H7 (cell line): Measurements from ENCODE around the gene GRIA2. TPM values are rescaled to one million over a fixed set of nuclear protein-coding genes. Genes with fewer than 3 reads are reported as not detected.
"Not testable (repeated sequence)": the region's sequence is repeated elsewhere in the genome, so short reads cannot be mapped to it uniquely, and the experiment has no call there.

Source experiments
- DNase-seq: peaks from one replicate; pipeline ENCODE4 v3.0.0; 2012
- H3K27me3 ChIP-seq: 2 replicates; pipeline ENCODE4 v1.6.0; 2011; ENCODE audit warnings: mild to moderate bottlenecking, low read length; ENCODE audit not compliant: control insufficient read depth, insufficient read depth
- H3K36me3 ChIP-seq: replicated peaks from 2 replicates; pipeline ENCODE4 v1.5.1; 2011; ENCODE audit warnings: low read length; ENCODE audit not compliant: control insufficient read depth, insufficient read depth
- H3K4me3 ChIP-seq: 2 replicates; pipeline ENCODE4 v1.5.1; 2011; ENCODE audit warnings: low read depth, mild to moderate bottlenecking, control low read depth, low read length, moderate library complexity; ENCODE audit not compliant: insufficient read depth
- total RNA-seq: library from RNA; depleted of rRNA; stranded (reverse); fragments of >200 nt; shearing (Covaris generic); gene quantifications from 2 replicates; pipeline ENCODE4 v1.2.3, GENCODE V29; 2014

The GRIA2 gene
- total RNA-seq, 1 experiment from 2014 or later = not detected

DNA sequence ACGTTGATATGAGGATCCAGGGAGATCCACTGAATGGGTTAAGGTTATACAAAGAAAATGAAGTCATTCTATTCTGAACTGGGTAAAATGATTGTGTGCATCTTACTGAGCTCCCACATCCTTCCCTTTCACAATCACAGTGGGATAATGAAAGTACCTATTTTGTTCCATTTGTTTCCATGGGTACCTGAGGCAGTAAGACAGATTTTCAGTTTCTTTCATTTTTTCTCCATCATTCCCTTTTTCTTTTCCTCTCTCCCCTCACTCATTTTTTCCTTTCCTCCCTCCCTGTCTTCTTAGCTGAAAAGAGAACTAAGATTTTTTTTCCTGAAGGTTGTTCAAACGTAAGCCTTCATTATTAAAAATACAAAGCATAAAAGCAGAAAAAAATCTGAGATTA is 4.6 kb downstream of the GRIA2 start:
- Histone ChIP-seq H3K27me3 (peaks cover 43% of the 10 kb centered on the region), H3K36me3 (no peaks in the 10 kb centered on the region), H3K4me3 (no peak overlapping the region)
- no peak for DNase-seq

DNA sequence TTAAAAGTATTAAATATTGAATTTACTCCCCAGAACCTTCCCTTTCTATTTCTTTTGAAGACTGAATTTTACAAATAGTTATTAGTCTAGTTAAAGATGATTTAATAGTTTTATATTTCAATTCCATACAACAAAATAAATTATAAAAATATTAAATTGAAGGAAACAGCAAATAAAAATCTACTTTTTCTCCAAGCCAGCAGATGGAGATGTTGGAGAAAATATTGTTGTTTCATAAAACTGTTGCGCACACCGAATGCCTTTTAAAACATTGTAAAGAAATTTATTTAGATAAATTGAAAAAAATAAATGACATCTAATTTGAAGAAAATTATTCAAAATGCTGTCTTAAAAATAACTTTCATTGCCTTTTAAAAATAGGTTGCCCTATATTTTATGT is 5.5 kb downstream of the GRIA2 start:
- H3K4me3 ChIP-seq = no peak overlapping the region
- no peaks in the 10 kb centered on the region for H3K36me3 ChIP-seq
- peaks cover 36% of the 10 kb centered on the region for H3K27me3 ChIP-seq
- DNase-seq = no peak

DNA sequence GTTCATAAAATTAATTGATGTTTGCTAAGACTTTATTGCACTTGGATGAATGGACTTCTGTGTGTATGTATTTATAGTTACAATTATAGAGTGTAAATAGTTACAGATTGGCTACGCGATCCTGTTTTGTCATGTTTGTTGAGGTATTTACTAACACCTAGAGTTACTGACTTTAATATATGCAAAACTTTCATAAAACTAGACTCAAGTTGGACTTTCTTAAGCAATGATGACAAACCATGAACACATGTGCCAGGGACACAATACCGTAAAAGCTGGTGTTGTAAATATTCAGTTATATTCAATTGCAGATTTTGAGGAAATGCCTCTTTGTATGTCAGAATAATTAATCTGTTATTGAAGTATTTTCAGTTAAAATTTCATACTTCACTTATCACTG is 6.1 kb downstream of the GRIA2 start:
- no peak for DNase-seq
- Histone ChIP-seq H3K36me3 (no peaks in the 10 kb centered on the region), H3K27me3 (peaks cover 30% of the 10 kb centered on the region), H3K4me3 (no peak overlapping the region)

DNA sequence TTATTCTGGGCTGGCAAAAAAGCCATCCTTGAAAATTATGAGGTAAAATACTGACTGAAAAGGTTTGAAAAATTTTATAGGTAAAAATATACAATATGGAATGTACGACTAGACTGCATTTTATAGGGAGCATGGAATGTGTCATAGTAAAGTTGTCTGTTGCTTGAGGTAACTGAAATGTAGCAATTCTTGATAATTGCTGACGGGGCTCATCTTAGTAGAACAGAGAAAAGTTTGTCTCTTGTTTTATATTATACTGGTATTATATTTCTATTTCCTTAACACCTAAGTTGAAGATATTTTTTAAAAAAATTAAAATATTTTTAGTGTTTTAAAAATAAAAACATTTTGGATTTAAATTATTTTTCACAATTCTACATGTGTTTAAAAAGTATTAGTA is 11.0 kb downstream of the GRIA2 start:
- no peak for DNase-seq
- H3K27me3 ChIP-seq = no peaks in the 10 kb centered on the region
- H3K4me3 ChIP-seq = no peak overlapping the region
- no peaks in the 10 kb centered on the region for H3K36me3 ChIP-seq

DNA sequence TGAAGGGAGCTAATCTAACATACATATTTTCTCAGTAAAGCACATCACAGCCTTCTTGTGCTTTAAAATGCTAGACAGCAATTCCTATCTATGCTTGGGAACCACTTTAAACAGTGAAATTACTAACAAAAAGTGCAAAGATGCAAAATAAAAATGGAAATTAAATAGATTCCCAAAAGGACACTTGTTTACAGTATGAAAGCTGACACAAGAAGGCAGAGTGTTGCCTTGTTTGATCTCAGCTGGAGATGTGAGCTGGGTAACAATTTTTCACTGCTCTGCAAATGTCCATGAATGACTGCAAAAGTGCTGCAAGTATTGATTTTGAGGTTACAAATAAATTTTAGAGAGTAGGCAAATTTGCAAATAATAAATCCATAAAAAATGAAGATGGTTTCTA is 22.3 kb downstream of the GRIA2 start:
- DNase-seq = no peak
- H3K36me3 ChIP-seq = no peaks in the 10 kb centered on the region

DNA sequence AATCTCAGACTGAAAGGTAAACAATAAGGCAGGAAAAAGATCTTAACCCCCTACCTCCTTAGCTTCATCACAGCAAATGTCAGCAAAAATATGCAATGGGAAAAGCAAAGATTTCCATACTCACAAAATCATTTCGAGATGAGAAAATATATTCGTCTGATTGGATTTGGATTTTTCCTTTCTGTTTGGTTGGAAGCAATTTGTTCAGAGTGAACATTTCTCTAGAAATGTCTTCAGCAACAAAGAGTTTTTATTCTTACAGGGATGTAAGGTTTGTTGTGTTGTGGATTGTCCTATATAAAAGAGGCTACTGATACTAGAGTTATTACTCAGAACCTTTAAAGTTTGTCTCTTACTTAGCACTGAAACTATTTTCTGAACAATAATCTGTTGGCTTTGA is 23.8 kb downstream of the GRIA2 start:
- no peak overlapping the region for H3K4me3 ChIP-seq
- DNase-seq = no peak
- H3K36me3 ChIP-seq = no peaks in the 10 kb centered on the region
- no peaks in the 10 kb centered on the region for H3K27me3 ChIP-seq

More for the DNA sequence above, 22.3 kb downstream of the GRIA2 start:
- Histone ChIP-seq H3K27me3 (no peaks in the 10 kb centered on the region), H3K4me3 (no peak overlapping the region)

DNA sequence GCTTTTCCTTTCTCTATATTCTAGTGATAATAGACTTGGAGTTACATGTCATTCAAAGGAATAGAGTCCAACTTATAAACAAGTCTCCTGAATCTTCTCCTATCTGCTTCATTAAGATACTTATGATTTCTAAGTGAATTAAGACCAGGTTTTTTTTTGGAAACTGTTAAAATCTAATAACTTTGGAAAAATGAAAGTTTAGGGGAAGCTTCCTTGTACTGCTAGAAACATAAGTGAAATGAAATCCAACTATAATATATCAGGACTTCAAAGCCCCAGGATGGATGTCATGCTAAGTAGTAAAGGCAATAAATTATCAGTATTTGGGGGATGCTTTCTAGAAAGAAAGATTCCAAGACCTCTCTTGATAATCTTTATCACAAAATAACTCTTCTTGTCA is 24.8 kb downstream of the GRIA2 start:
- Histone ChIP-seq H3K27me3 (no peaks in the 10 kb centered on the region), H3K4me3 (no peak overlapping the region), H3K36me3 (no peaks in the 10 kb centered on the region)
- no peak for DNase-seq

DNA sequence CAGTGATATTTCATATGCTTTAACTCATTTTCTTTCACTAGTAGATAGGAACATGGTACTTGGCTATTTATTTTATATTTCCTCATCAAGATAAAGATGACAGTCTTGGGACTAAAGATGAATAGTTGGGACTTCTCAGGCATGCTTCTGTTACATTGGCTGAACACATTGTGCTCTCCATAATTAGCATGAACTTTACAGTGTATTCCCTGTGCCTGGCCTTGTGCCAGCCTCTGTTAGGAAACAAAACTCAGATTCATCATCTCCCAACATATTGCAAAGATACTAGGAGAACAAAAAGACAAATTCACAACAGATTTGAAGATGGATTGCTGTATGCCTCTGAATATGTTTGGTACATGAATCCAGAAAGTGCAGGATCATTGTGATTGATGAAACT is 26.4 kb downstream of the GRIA2 start:
- Histone ChIP-seq H3K36me3 (no peaks in the 10 kb centered on the region), H3K4me3 (no peak overlapping the region), H3K27me3 (no peaks in the 10 kb centered on the region)
- no peak for DNase-seq

DNA sequence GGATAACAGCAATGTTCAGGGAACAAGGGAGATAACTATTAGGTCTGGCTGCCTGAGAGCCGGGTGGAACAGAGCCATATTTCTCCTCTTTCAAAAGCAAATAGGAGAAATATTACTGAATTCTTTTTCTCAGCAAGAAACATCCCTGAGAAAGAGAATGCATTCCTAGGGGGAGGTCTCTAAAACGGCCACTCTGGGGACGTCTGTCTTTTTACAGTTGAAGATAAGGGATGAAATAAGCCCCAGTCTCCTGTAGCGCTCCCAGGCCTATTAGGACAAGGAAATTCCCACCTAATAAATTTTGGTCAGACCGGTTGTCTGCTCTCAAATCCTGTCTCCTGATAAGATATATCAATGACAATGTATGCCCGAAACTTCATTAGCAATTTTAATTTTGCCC is 37.6 kb downstream of the GRIA2 start:
- not testable (repeated sequence) for DNase-seq, H3K27me3 ChIP-seq, H3K4me3 ChIP-seq, H3K36me3 ChIP-seq

DNA sequence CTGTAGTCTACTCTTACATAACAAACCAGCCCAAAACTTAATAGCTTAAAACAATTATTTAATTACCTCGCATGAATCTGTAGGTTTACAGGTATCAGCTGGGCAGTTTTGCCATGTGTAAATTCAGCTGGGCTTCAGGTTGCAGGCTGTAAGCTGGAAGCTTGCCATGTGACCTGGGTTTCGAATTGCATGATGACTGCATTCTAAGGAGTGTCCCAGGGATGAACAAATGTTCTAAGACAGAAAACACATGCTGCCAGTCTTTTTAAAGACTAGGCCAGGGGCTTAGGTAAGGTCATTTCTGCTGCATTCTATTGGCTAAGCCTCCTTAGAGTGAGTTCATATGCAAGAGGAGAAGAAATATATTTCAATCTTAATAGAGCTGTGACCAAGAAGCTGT is 44.8 kb downstream of the GRIA2 start:
- H3K27me3 ChIP-seq = no peaks in the 10 kb centered on the region
- DNase-seq = no peak
- no peak overlapping the region for H3K4me3 ChIP-seq
- H3K36me3 ChIP-seq = no peaks in the 10 kb centered on the region

DNA sequence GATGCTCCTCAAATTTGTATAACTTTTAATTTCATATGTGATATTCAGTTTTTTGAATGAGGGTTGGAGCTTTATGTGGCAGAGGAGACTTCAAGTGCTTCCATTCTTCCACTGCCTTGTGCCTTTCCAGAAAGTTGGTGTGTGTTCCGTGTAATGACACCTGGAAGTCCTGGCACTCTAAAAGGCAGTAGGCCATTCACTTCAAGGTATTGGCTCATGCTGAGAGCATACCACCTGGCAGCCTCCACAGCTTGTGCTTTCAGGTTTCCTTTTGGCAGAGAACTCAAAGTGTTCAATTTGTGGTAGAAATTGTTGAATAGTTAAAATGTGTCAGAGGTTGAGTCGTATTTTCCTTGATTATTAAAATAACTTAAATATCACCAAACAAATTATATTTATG is 49.6 kb downstream of the GRIA2 start:
- Histone ChIP-seq H3K4me3 (no peak overlapping the region), H3K27me3 (no peaks in the 10 kb centered on the region), H3K36me3 (no peaks in the 10 kb centered on the region)
- DNase-seq = no peak

DNA sequence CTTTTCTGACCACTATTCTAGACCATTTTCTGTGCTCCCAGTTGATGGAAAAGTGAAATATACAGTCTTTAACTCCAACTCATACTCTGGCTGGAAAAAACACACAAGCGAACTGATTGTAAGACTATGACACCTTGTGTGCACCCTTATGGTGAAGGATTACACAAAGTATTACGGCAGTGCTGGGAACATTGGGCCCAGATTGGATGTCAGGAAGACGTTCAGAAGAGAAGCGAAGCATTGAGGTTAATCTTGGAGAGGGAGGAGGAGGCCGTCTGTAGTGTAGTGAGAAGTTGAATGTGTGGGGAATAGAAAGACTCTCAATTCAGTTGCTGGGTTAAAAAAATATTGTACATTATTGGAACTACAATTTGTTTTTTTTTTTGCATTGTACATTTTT is 50.0 kb downstream of the GRIA2 start:
- DNase-seq = no peak
- Histone ChIP-seq H3K27me3 (no peaks in the 10 kb centered on the region), H3K4me3 (no peak overlapping the region), H3K36me3 (no peaks in the 10 kb centered on the region)

DNA sequence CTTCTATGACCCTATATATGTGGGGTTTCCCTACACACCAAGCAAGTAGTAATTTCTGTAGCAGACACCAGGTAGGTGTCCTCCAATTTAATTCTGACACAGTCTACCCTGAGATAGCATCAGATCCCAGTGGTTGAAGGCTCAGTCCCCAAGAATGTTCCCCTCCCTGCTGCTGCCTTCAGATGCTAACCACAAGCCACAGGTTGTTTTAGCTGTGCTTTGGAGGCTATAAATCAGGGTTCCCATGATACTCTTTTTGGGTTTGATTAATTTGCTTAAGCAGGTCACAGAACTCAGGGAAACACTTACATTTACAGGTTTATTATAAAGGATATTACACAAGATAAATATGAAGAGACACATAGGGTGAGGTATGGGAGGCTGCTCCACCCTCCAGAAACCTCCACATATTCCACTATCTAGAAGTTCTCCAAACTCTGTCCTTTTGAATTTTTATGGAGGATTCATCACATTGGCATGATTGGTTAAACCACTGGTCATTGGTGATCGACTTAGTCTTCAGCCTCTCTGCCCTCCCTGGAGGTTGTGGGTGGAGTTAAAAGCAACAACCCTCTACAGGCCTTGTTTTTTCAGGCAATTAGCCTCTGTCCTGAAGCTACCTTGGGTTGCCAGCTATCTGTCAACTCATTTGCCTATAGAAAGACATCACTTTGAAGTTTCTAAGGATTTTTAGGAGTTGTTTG is 50.8 kb downstream of the GRIA2 start:
- Histone ChIP-seq H3K4me3 (no peak overlapping the region), H3K27me3 (no peaks in the 10 kb centered on the region), H3K36me3 (no peaks in the 10 kb centered on the region)
- no peak for DNase-seq

DNA sequence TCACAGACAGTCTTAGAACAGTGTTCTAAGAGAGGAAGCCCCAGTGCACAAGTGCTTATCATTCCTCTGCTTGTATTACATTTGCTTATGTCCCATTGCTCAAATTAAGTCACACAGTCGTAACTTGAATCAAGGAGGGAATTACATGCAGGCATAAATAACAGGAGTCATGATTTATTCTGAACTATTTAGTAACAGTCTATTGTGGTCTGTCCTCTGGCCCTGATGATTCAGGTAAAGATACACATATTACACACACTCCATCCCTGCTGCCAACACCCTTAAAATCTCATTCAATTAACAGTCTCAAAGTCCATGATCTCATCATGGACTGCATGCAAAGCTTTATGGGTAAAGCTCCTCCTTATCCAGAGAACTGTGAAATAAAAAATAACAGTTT is 60.1 kb downstream of the GRIA2 start:
- Histone ChIP-seq H3K27me3 (no peaks in the 10 kb centered on the region), H3K36me3 (no peaks in the 10 kb centered on the region), H3K4me3 (no peak overlapping the region)
- DNase-seq = no peak

DNA sequence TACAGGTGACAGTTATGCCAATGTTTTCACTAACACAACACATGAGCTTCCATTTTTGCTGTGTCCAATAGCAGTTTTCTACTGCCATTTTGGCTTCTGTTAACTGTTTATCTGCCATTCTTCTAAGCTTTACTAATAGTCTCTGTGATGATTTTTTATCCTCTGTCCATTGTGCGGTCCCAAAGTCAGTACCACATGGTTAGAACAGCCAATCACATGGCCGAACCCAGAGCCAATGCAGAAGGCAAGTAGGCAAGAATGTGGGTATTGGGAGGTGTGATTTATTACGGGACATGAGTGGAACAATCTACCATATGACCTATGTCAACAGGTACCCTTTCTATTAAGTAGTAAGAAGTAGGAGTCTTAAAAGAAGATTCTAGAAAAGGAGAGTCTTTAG is 61.5 kb downstream of the GRIA2 start:
- no peak overlapping the region for H3K4me3 ChIP-seq
- no peaks in the 10 kb centered on the region for H3K27me3 ChIP-seq
- no peak for DNase-seq
- no peaks in the 10 kb centered on the region for H3K36me3 ChIP-seq

DNA sequence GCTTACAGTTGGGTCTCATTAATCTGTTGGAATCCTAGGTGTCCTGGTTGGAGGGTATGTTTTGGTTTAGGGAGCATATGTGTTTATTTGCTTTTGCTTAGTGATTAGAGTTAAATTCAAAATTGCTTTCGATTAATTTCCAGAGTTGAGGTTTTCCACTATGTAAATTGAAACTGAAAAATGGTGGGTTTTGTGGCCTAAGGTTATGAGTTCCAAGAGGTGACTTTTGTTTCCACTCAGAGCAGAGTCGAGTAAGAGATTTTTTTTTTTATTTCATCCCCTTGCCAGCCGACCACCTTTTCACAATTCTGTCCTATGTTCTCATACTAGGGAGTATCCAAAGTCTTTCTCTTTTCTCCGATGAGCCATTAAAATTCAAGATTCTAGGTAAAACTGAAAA is 66.9 kb downstream of the GRIA2 start:
- no peaks in the 10 kb centered on the region for H3K27me3 ChIP-seq
- no peaks in the 10 kb centered on the region for H3K36me3 ChIP-seq
- DNase-seq = no peak
- no peak overlapping the region for H3K4me3 ChIP-seq
